Prostate gland (tissue), 2 donors: ENCODE data around the gene ZNF124.

Experiments
- CTCF ChIP-seq, 4 experiments: fragments of 200-600 bp in 2 of 4; fragments of 450-650 bp in 2 of 4; sonication (generic) in 2 of 4; IDR thresholded peaks; 1 replicate in 3 of 4; 2 replicates in 1 of 4; pipeline ENCODE4 v1.5.1; 2016 to 2019; ENCODE audit warnings: antibody characterized with exemption in 4 of 4, mild to moderate bottlenecking in 2 of 4, moderate library complexity in 2 of 4
- POLR2A ChIP-seq: fragments of 450-650 bp; IDR thresholded peaks from one replicate; pipeline ENCODE4 v1.6.1; 2016; ENCODE audit warnings: antibody characterized with exemption, mild to moderate bottlenecking

DNA sequence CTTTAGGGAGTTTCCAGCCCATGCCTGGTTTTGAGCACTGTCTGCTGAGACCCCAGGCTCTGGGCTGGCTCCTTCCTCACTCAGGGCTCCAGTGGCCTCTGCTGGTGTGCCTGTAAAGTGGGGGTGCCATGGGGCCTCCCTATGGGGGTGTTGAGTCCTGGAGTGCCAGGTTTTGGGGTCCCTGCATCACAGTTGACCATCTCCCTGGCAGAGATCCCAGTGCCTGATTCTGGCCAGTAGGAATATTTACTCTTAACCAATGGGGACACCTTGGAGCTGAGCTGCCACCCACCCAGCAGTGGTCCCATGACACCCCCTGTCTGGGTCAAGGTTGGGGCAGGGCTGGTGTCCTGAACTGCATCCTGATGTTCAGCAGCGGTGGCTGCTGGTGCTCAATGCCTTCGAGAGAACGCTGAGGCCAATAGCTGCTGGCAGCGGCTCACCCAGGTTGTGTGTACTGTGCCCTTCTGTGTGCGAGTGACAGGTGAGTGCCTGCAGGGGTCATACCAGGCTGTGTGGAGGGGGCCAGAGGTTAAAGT, 58.0 kb downstream of the ZNF124 start:
- TF ChIP-seq CTCF (IDR thresholded peaks at IDR 0.05) (no peak), POLR2A (no peak)
